Endothelial cell of umbilical vein (primary cell): ENCODE data around the gene DCHS2.

ENCODE experiments used
- CTCF ChIP-seq, 2 donors: IDR thresholded peaks; 1 replicate in 1 of 2; 2 replicates in 1 of 2; pipeline ENCODE4 v1.5.1; 2011; ENCODE audit warnings: low read length in 2 of 2, mild to moderate bottlenecking in 2 of 2, moderate library complexity in 2 of 2, control low read depth in 1 of 2, inconsistent platforms in 1 of 2, low read depth in 1 of 2; ENCODE audit not compliant: insufficient read depth in 1 of 2; ENCODE audit errors: extremely low read depth in 1 of 2
- FOS ChIP-seq: IDR thresholded peaks from 2 replicates; pipeline ENCODE4 v1.6.1; 2011; ENCODE audit warnings: mild to moderate bottlenecking, low read length, moderate library complexity, borderline replicate concordance; ENCODE audit not compliant: insufficient read depth
- GATA2 ChIP-seq: IDR thresholded peaks from 2 replicates; pipeline ENCODE4 v1.7.0; 2011; ENCODE audit warnings: low read depth, mild to moderate bottlenecking, moderate library complexity, mixed read lengths, low read length; ENCODE audit not compliant: insufficient read length, insufficient read depth
- JUN ChIP-seq: IDR thresholded peaks from 2 replicates; pipeline ENCODE4 v1.6.1; 2011; ENCODE audit warnings: borderline replicate concordance, low read depth; ENCODE audit not compliant: insufficient read length, insufficient read depth
- POLR2A ChIP-seq: IDR thresholded peaks from 2 replicates; pipeline ENCODE4 v1.6.1; 2012; ENCODE audit warnings: low read depth, mild to moderate bottlenecking, control low read depth, low read length
- POLR2AphosphoS5 ChIP-seq: IDR thresholded peaks from 2 replicates; pipeline ENCODE4 v1.6.1; 2012; ENCODE audit warnings: low read depth, mild to moderate bottlenecking, control low read depth, low read length, moderate library complexity; ENCODE audit not compliant: insufficient read depth

GRCh38 chr4:154332681-154333421 is 158.7 kb downstream of the DCHS2 start:
- TF ChIP-seq CTCF (IDR thresholded peaks at IDR 0.05; ENCODE audit: extremely low read depth in 1 of 2, insufficient read depth in 1 of 2, low read depth in 1 of 2, low read length in 2 of 2) (no peak), JUN (no peak), POLR2AphosphoS5 (no peak), POLR2A (no peak), GATA2 (no peak), FOS (no peak)
